Measurements from ENCODE around the gene EMX1.

GRCh38 chr2:72951303-72952095 lies 34.2 kb downstream of the EMX1 start:
- TF ChIP-seq POLR2AphosphoS5 (IDR thresholded peaks at IDR 0.05; ENCODE audit: borderline replicate concordance, low read depth, low read length) = no peak
- TF ChIP-seq EZH2 (IDR thresholded peaks at IDR 0.05) = no peak

Data from SK-N-MC (cell line).